Measurements from ENCODE around the gene ADCY6.

DNA sequence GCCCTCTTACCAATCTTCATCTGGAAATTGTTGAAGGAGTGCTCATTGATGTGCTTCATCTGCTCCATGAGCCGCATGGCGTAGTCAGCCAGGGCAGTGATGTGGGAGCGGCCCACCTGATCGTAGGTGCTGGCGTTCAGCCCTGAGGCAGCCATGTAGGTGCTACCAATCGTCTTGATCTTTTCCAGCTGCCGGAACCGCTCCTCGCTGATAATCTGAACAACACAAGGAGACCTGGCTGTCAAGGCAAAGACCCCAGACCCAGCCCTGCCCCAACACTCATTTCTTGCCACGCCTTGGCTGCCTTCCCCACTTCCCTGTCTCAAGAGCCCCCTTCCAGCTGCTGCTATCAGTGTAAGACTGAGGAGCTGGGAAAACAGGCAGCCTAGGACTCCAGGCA is 18.1 kb downstream of the ADCY6 start:
- TF ChIP-seq, protein P1, sequence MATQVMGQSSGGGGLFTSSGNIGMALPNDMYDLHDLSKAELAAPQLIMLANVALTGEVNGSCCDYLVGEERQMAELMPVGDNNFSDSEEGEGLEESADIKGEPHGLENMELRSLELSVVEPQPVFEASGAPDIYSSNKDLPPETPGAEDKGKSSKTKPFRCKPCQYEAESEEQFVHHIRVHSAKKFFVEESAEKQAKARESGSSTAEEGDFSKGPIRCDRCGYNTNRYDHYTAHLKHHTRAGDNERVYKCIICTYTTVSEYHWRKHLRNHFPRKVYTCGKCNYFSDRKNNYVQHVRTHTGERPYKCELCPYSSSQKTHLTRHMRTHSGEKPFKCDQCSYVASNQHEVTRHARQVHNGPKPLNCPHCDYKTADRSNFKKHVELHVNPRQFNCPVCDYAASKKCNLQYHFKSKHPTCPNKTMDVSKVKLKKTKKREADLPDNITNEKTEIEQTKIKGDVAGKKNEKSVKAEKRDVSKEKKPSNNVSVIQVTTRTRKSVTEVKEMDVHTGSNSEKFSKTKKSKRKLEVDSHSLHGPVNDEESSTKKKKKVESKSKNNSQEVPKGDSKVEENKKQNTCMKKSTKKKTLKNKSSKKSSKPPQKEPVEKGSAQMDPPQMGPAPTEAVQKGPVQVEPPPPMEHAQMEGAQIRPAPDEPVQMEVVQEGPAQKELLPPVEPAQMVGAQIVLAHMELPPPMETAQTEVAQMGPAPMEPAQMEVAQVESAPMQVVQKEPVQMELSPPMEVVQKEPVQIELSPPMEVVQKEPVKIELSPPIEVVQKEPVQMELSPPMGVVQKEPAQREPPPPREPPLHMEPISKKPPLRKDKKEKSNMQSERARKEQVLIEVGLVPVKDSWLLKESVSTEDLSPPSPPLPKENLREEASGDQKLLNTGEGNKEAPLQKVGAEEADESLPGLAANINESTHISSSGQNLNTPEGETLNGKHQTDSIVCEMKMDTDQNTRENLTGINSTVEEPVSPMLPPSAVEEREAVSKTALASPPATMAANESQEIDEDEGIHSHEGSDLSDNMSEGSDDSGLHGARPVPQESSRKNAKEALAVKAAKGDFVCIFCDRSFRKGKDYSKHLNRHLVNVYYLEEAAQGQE (IDR thresholded peaks at IDR 0.05; ENCODE audit: low read depth) = no peak
- no peak for TF ChIP-seq EGR1 (IDR thresholded peaks at IDR 0.05)
- TF ChIP-seq, protein P2, sequence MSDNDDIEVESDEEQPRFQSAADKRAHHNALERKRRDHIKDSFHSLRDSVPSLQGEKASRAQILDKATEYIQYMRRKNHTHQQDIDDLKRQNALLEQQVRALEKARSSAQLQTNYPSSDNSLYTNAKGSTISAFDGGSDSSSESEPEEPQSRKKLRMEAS (IDR thresholded peaks at IDR 0.05) = no peak
